HepG2 (cell line): ENCODE results near the gene OAT. TPM values are rescaled to one million over a fixed set of nuclear protein-coding genes. Genes with fewer than 3 reads are reported as not detected.

Experiments
- ATAC-seq: fragments of 200-7000 bp; cut with Tn5 transposase; 3 replicates; pipeline ENCODE4 v1.9.1; 2020; ENCODE audit warnings: mild to moderate bottlenecking, moderate library complexity
- BruUV-seq: library from RNA; stranded (reverse); fragments of 400-500 nt; replicated peaks from 2 replicates; lab custom pipeline; 2021; lab: Mats Ljungman, UMichigan
- CTCF ChIA-PET: fragments of 300-600 bp; formaldehyde crosslinking; extraction: SDS; loops from one replicate; lab custom pipeline; 2021; ENCODE audit warnings: low total read pairs, inconsistent platforms, low intra/inter-chr PET ratio; lab: Yijun Ruan, JAX
- POLR2A ChIA-PET: fragments of 350-600 bp; sonication (Branson Sonifier 250); formaldehyde crosslinking; loops from one replicate; lab custom pipeline; 2020; ENCODE audit warnings: antibody characterized with exemption, inconsistent platforms; lab: Yijun Ruan, JAX
- DNase-seq: peaks from one replicate; pipeline ENCODE4 v3.0.0-alpha.2; 2015; ENCODE audit warnings: low spot score
- FAIRE-seq: peaks from 3 replicates; lab custom pipeline; 2011; peaks lifted over from hg19 to GRCh38; lab: Jason Lieb, UNC
- H2AFZ ChIP-seq: one replicate; pipeline ENCODE4 v1.6.1; 2011; ENCODE audit warnings: low read length, inconsistent platforms
- H3K27ac ChIP-seq: fragments of 300-600 bp; 3 replicates; pipeline ENCODE4 v1.8.0; 2011; ENCODE audit warnings: mixed run types, mild to moderate bottlenecking, mixed read lengths, low read length, inconsistent platforms; ENCODE audit not compliant: insufficient read depth; ENCODE audit errors: extremely low read length
- H3K27me3 ChIP-seq, 2 experiments: fragments of 200-600 bp in 1 of 2; 2 replicates in 1 of 2; 3 replicates in 1 of 2; pipeline versions ENCODE4 v1.6.0 to v1.8.0; 2011; ENCODE audit warnings: low read length in 2 of 2, mild to moderate bottlenecking in 2 of 2, moderate library complexity in 2 of 2, inconsistent platforms in 1 of 2; ENCODE audit not compliant: insufficient read depth in 2 of 2, control insufficient read depth in 1 of 2
- H3K36me3 ChIP-seq, 2 experiments: fragments of 200-600 bp in 1 of 2; replicated peaks in 1 of 2; 2 replicates in 1 of 2; 3 replicates in 1 of 2; pipeline versions ENCODE4 v1.5.1 to v1.8.0; 2011; ENCODE audit warnings: low read length in 2 of 2, inconsistent platforms in 1 of 2; ENCODE audit not compliant: insufficient read depth in 2 of 2, control insufficient read depth in 1 of 2
- H3K4me1 ChIP-seq: 2 replicates; pipeline ENCODE4 v1.5.1; 2012; ENCODE audit warnings: low read length, inconsistent platforms; ENCODE audit not compliant: insufficient read depth
- H3K4me2 ChIP-seq: 2 replicates; pipeline ENCODE4 v1.6.0; 2011; ENCODE audit warnings: low read depth, low read length, inconsistent platforms
- H3K4me3 ChIP-seq, 3 experiments: fragments of 200-600 bp in 1 of 3; sonication (generic), shearing (Covaris generic) in 1 of 3; replicated peaks in 1 of 3; 2 replicates each; pipeline ENCODE4 v1.5.1; 2011 to 2016; ENCODE audit warnings: low read length in 3 of 3, inconsistent platforms in 2 of 3, low read depth in 2 of 3, mild to moderate bottlenecking in 2 of 3, control low read depth in 1 of 3, mixed read lengths in 1 of 3; ENCODE audit not compliant: insufficient read depth in 1 of 3
- H3K79me2 ChIP-seq: one replicate; pipeline ENCODE4 v1.6.1; 2011; ENCODE audit warnings: low read length, inconsistent platforms; ENCODE audit not compliant: insufficient read depth
- H3K9ac ChIP-seq: 2 replicates; pipeline ENCODE4 v1.6.0; 2011; ENCODE audit warnings: mild to moderate bottlenecking, low read depth, low read length, inconsistent platforms; ENCODE audit not compliant: insufficient read depth
- H3K9me3 ChIP-seq: 2 replicates; pipeline ENCODE4 v1.5.1; 2012; ENCODE audit warnings: mild to moderate bottlenecking, low read length
- H4K20me1 ChIP-seq: 2 replicates; pipeline ENCODE4 v1.6.0; 2011; ENCODE audit warnings: inconsistent platforms, mild to moderate bottlenecking, low read length, moderate library complexity; ENCODE audit not compliant: insufficient read depth
- E2F2 ChIP-seq: sonication (generic); formaldehyde crosslinking; IDR thresholded peaks from 2 replicates; pipeline ENCODE4 v1.4.0; 2020; ENCODE audit warnings: missing genetic modification reagents, borderline replicate concordance
- GATAD1 ChIP-seq: IDR thresholded peaks from 2 replicates; pipeline ENCODE4 v1.6.1; 2016; ENCODE audit warnings: missing genetic modification reagents, missing compliant biosample characterization
- GTF2F1 ChIP-seq: fragments of 150-350 bp; IDR thresholded peaks from 2 replicates; pipeline ENCODE4 v1.6.1; 2014; ENCODE audit warnings: low read length
- GTF3A ChIP-seq: sonication (generic); formaldehyde crosslinking; conservative IDR thresholded peaks from 2 replicates; pipeline ENCODE4 v1.4.0; 2020; ENCODE audit warnings: mild to moderate bottlenecking, missing genetic modification reagents
- MAFF ChIP-seq: IDR thresholded peaks from 2 replicates; pipeline ENCODE4 v1.6.1; 2011; ENCODE audit warnings: low read depth, low read length, improper control_type of control experiment
- MAFK ChIP-seq, 2 experiments: IDR thresholded peaks in 1 of 2; conservative IDR thresholded peaks in 1 of 2; 2 replicates each; pipeline ENCODE4 v1.6.1; 2011; ENCODE audit warnings: improper control_type of control experiment in 2 of 2, low read length in 2 of 2
- NR1H2 ChIP-seq: sonication (generic); formaldehyde crosslinking; IDR thresholded peaks from 2 replicates; pipeline ENCODE4 v1.8.1; 2022; ENCODE audit warnings: low read depth, missing genetic modification reagents, borderline replicate concordance
- POLR2AphosphoS5 ChIP-seq: IDR thresholded peaks from 2 replicates; pipeline ENCODE4 v1.6.1; 2012; ENCODE audit warnings: low read depth, low read length
- ZBTB34 ChIP-seq: sonication (generic); formaldehyde crosslinking; IDR thresholded peaks from 2 replicates; pipeline ENCODE4 v1.8.0; 2022; ENCODE audit warnings: mild to moderate bottlenecking, missing genetic modification reagents
- WGBS: methylation state at CpG from one replicate; pipeline ENCODE4 v1.1.6; 2017; ENCODE audit warnings: low lambda C conversion rate; 5-methylcytosine and 5-hydroxymethylcytosine counted together
- in situ Hi-C: cut with HindIII; loops from 2 replicates; pipeline ENCODE4 v1.10.0; 2017; ENCODE audit warnings: low pct_unique_long_range_greater_than_20kb; ENCODE audit not compliant: extremely low pct_ligation_motif_present
- intact Hi-C: fragments of 100-400 bp; cut with micrococcal nuclease; formaldehyde crosslinking; loops from one replicate; pipeline ENCODE4 v1.10.0; 2022; ENCODE audit not compliant: unreplicated experiment
- polyA plus RNA-seq, 8 experiments: library from polyadenylated mRNA; depleted of rRNA in 3 of 8; stranded (reverse) in 7 of 8; unstranded in 1 of 8; fragments of >200 nt; fragmentation: Illumina TruSeq in 4 of 8; extraction: Trizol in 4 of 8; gene quantifications; 2 replicates each; pipeline versions ENCODE4 v1.2.1 to v1.2.3, GENCODE V29; 2011 to 2016; ENCODE audit warnings: low read depth in 4 of 8, missing spikeins in 1 of 8, mixed read lengths in 1 of 8; ENCODE audit not compliant: insufficient read depth in 1 of 8
- total RNA-seq, 5 experiments: library from RNA; depleted of rRNA; stranded (reverse); fragments of >200 nt; fragmentation: Illumina TruSeq; extraction: Trizol; gene quantifications; 2 replicates each; pipeline ENCODE4 v1.2.3, GENCODE V29; 2016; ENCODE audit warnings: low read depth in 1 of 5

Gene OAT
- total and polyA plus RNA-seq, 2 of the 13 experiments (the other 11 are each of a cell fraction or from before 2014, with no cell fraction given), result 87.8 to 96.7 TPM

GRCh38 chr10:124379609-124380193, 39.0 kb downstream of the OAT start:
- no peak for ATAC-seq
- intact Hi-C loops, result no loop called here
- FAIRE-seq, result no peak
- H3K27me3 ChIP-seq, result peaks cover 4 to 40% of the 10 kb centered on the region in 2 experiments
- no TSS peak for BruUV-seq
- H3K79me2 ChIP-seq, result no peaks in the 10 kb centered on the region
- no peak for DNase-seq
- in situ Hi-C loops, result loop anchor here (10.0 kb wide), 1 partner anchor 795 kb away; no protein-coding TSS in a partner anchor
- no peaks in the 10 kb centered on the region for H4K20me1 ChIP-seq
- H3K4me1 ChIP-seq, result peaks cover 11% of the 10 kb centered on the region
- no peaks in the 10 kb centered on the region for H3K9me3 ChIP-seq
- 29% methylated on average over 10 of the region's 10 CpGs for WGBS
- H3K4me2 ChIP-seq, result no peak overlapping the region
- H3K36me3 ChIP-seq, result no peaks in the 10 kb centered on the region
- H3K4me3 ChIP-seq, result no peak overlapping the region
- TF ChIP-seq MAFF, result peak; percentile 33; the same call in 1 of the 2 replicates
- no peak for TF ChIP-seq POLR2AphosphoS5
- peak; percentile 41 to 54; a peak in 3 of 4 replicates for TF ChIP-seq MAFK (conservative IDR thresholded peaks at IDR 0.05 in 1 of 2, IDR thresholded peaks at IDR 0.05 in 1 of 2; ENCODE audit: low read length in 2 of 2)
- H2AFZ ChIP-seq, result no peak overlapping the region
- H3K27ac ChIP-seq, result no peak overlapping the region
- ChIA-PET CTCF (no interaction called here), POLR2A (no interaction called here)
- no peak overlapping the region for H3K9ac ChIP-seq

- WGBS, result 39% methylated on average over 12 of the region's 16 CpGs
- intact Hi-C loops, result no loop called here
- no peak overlapping the region for H3K27ac ChIP-seq
- H2AFZ ChIP-seq, result no peak overlapping the region
- ChIA-PET POLR2A (no interaction called here), CTCF (no interaction called here)
- H3K79me2 ChIP-seq, result no peaks in the 10 kb centered on the region
- H3K4me3 ChIP-seq, result no peak overlapping the region
- no peak overlapping the region for H3K9ac ChIP-seq
- DNase-seq (no peak), ATAC-seq (no peak), FAIRE-seq (no peak)
- peaks cover 4 to 41% of the 10 kb centered on the region in 2 experiments for H3K27me3 ChIP-seq
- no peak overlapping the region for H3K4me2 ChIP-seq
- peaks cover 11% of the 10 kb centered on the region for H3K4me1 ChIP-seq
- H3K36me3 ChIP-seq, result no peaks in the 10 kb centered on the region
- no peak for TF ChIP-seq E2F2 (CRISPR knock-in tag)
- no peak for TF ChIP-seq ZBTB34 (CRISPR knock-in tag)
- TF ChIP-seq GTF3A (CRISPR knock-in tag), result no peak
- no peak for TF ChIP-seq GTF2F1
- TF ChIP-seq NR1H2 (CRISPR knock-in tag), result no peak
- no peak for TF ChIP-seq GATAD1 (CRISPR knock-in tag)
- BruUV-seq, result no TSS peak
- in situ Hi-C loops, result no loop called here
- no peaks in the 10 kb centered on the region for H4K20me1 ChIP-seq
- H3K9me3 ChIP-seq, result no peaks in the 10 kb centered on the region
Observed at GRCh38 chr10:124378881-124379471, 39.7 kb downstream of the OAT start.
